Cardiac fibroblast (primary cell): Measurements from ENCODE around the gene HOMER3.

Source experiments
- DNase-seq, 2 donors: peaks; one replicate each; pipeline versions ENCODE4 v3.0.0 to v3.0.0-alpha.2; 2010; ENCODE audit warnings: low read depth in 2 of 2
- H3K4me3 ChIP-seq, 2 donors: replicated peaks in 1 of 2; 1 replicate in 1 of 2; 2 replicates in 1 of 2; pipeline ENCODE4 v1.5.1; 2011; ENCODE audit warnings: low read depth in 2 of 2, low read length in 2 of 2, mild to moderate bottlenecking in 2 of 2, moderate library complexity in 1 of 2
- TF ChIP-seq, protein P1 (sequence below): IDR thresholded peaks from one replicate; pipeline ENCODE4 v1.5.1; 2011; ENCODE audit warnings: low read depth, mild to moderate bottlenecking, low read length, inconsistent platforms

HOMER3 gene

GRCh38 chr19:18969931-18970659, 29.1 kb upstream of the HOMER3 start:
- no peak overlapping the region for H3K4me3 ChIP-seq
- TF ChIP-seq, protein P1, sequence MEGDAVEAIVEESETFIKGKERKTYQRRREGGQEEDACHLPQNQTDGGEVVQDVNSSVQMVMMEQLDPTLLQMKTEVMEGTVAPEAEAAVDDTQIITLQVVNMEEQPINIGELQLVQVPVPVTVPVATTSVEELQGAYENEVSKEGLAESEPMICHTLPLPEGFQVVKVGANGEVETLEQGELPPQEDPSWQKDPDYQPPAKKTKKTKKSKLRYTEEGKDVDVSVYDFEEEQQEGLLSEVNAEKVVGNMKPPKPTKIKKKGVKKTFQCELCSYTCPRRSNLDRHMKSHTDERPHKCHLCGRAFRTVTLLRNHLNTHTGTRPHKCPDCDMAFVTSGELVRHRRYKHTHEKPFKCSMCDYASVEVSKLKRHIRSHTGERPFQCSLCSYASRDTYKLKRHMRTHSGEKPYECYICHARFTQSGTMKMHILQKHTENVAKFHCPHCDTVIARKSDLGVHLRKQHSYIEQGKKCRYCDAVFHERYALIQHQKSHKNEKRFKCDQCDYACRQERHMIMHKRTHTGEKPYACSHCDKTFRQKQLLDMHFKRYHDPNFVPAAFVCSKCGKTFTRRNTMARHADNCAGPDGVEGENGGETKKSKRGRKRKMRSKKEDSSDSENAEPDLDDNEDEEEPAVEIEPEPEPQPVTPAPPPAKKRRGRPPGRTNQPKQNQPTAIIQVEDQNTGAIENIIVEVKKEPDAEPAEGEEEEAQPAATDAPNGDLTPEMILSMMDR: no peak
- DNase-seq: no peak

DNA sequence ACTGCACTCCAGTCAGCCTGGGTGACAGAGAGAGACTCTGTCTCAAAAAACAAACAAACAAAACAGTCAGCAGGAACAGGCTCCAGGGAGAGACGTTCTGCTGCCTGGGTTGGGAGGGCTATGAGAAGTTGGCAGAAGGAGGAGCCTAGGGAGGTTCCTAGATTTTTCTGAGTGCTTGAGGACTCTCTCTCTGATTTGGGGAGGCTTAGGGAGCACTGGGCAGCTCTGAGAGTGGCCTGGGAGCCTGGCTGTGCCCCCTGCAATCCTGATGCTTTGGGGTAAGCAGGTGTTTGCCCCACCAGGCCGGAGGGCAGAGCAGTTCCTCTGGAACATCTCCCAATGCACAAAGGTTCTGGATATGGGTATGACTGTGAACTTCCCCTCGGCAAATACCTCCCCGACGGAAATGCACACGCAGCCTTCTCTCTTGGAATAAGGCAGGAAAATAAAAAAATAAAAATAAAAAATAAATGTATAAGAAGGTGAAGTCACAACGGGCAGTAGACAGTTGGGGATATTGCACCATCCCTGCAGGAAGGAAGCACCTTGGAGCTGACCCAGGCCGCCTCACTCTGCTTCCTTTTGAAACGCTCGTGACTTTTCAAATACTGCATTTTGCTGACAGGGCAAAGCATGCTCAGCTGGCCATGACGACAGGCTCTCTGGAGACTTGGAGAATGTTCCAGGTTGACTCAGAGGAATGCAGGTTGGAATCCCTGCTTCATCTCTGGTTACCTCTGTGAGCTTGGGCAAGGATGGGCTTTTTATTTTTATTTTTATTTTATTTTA, 26.5 kb upstream of the HOMER3 start:
- TF ChIP-seq, protein P1: no peak
- H3K4me3 ChIP-seq: no peak overlapping the region
- peak; percentile 82 to 92 for DNase-seq

DNA sequence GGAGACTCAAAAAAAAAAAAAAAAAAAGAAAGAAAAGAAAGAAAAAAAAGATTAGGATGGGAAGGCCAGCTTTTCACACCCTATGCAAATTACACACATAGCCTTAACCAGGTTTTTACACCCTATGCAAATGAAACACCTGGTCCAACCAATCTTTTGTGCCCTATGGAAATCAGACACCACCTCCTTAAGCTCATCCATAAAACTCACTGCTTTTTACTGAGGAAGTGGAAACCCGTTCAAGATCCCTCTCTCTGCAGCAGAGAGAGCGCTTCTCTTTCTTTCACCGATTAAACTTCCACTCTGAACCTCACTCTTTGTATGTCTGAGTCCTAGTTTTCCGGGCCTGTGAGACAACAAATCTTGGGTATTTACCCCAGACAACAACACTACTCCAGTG, 25.3 kb upstream of the HOMER3 start:
- TF ChIP-seq, protein P1: no peak
- no peak overlapping the region for H3K4me3 ChIP-seq
- DNase-seq: no peak

- H3K4me3 ChIP-seq: no peak overlapping the region
- no peak for DNase-seq
- TF ChIP-seq, protein P1: no peak
Measured at GRCh38 chr19:18964121-18964520, 23.1 kb upstream of the HOMER3 start.

DNA sequence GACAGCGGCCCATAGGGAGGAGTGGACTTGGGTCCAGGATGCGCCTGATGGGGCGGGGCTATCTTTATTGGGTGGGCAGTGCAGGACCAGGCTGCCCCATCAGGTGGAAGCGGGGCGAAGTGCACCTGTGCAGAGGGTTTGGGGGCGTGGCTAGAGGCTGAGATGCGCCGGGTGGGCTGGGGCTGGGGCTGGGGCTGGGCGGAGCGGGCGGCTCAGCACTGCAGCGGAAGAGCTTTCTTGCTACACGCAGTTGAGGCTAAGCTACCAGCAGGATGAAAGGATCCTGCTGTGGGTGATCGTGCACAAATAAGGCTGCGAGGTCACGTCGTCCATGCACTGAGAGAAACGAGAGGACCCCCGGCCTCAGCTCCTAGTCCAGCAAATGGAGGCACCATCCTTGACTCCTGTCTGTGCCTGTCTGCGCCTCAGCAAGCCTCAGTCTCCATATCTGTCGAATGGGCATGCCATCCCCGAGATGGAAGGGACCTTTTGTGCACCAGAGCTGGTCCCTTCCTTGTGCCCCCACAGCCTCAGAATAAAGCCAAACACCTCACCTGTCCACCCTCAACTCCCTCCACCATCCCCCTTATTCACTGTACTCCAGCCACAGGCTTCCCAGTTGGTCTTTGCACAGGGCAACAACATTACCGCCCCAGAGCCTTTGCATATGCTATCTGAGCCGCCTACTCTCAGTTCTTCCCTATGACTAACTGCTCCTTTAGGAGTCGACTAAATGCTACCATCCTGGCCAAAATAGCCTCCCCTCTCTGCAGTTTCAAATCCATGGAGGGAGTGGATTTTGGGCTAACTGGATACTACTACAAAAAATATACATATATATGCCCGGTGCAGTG, 21.0 kb upstream of the HOMER3 start:
- no peak for DNase-seq
- H3K4me3 ChIP-seq: no peak overlapping the region
- TF ChIP-seq, protein P1: no peak

DNA sequence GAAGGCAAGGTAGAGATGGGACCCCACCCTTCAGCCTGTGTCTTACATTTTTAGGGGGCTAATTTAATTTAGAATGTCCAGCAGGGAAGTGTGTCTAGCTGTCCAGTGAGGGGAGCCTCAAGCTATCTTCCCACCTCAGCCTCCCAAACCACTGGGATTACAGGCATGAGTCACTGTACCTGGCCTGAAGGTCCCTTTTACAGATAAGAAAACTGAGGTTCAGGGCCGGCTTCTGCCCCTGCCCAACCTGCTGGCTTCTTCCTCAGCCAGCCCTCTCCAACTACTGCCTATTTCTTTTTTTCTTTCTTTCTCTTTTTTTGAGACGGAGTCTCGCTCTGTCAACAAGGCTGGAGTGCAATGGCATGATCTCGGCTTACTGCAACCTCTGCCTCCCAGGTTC, 19.4 kb upstream of the HOMER3 start:
- DNase-seq: no peak
- H3K4me3 ChIP-seq: no peak overlapping the region
- TF ChIP-seq, protein P1: no peak
